ENCODE measurements around the gene FUNDC2. TPM values are rescaled to one million over a fixed set of nuclear protein-coding genes. Genes with fewer than 3 reads are reported as not detected.

FUNDC2 gene
- polyA plus RNA-seq, 1 donor from 2014 or later, result 169 TPM

- Mint-ChIP-seq H3K27me3 (no peaks in the 10 kb centered on the region), H3K4me3 (peak within 1 kb of the TSS; percentile 87 to 97 (median 96)), H3K4me1 (peaks cover 17 to 31% (median 24%) of the 10 kb centered on the region in 3 donors), H3K9me3 (no peaks in the 10 kb centered on the region), H3K27ac (peak within 1 kb of the TSS; percentile 90 to 98 (median 98)), H3K36me3 (peaks cover 4% of the 10 kb centered on the region)
Measured at GRCh38 chrX:155070975-155071693, 44.5 kb downstream of the FUNDC2 start, which contains the start of the genes BRCC3, CMC4 and MTCP1. BRCC3 (plus strand) TSS chrX:155071508; CDS start chrX:155071528, 20 bp downstream. CMC4 (minus strand) TSS chrX:155071136; CDS start chrX:155064023, 7,113 bp downstream. MTCP1 (minus strand) TSS chrX:155071136; CDS start chrX:155066010, 5,126 bp downstream.

GRCh38 chrX:155071694-155072280 lies 45.1 kb downstream of the FUNDC2 start:
- H3K27ac Mint-ChIP-seq, result peak overlapping the region; percentile 88 to 98 (median 98)
- H3K4me1 Mint-ChIP-seq, result peaks cover 17 to 31% (median 24%) of the 10 kb centered on the region in 3 donors
- peaks cover 4% of the 10 kb centered on the region for H3K36me3 Mint-ChIP-seq
- H3K9me3 Mint-ChIP-seq, result no peaks in the 10 kb centered on the region
- peak overlapping the region; percentile 87 to 97 (median 96) for H3K4me3 Mint-ChIP-seq
- no peaks in the 10 kb centered on the region for H3K27me3 Mint-ChIP-seq

- H3K4me3 Mint-ChIP-seq, result no peak overlapping the region
- H3K4me1 Mint-ChIP-seq, result no peaks in the 10 kb centered on the region
- H3K27ac Mint-ChIP-seq, result no peak overlapping the region
- peaks cover 2% of the 10 kb centered on the region for H3K36me3 Mint-ChIP-seq
- no peaks in the 10 kb centered on the region for H3K9me3 Mint-ChIP-seq
- H3K27me3 Mint-ChIP-seq, result no peaks in the 10 kb centered on the region
Measured at GRCh38 chrX:155086202-155086840, 59.7 kb downstream of the FUNDC2 start.

DNA sequence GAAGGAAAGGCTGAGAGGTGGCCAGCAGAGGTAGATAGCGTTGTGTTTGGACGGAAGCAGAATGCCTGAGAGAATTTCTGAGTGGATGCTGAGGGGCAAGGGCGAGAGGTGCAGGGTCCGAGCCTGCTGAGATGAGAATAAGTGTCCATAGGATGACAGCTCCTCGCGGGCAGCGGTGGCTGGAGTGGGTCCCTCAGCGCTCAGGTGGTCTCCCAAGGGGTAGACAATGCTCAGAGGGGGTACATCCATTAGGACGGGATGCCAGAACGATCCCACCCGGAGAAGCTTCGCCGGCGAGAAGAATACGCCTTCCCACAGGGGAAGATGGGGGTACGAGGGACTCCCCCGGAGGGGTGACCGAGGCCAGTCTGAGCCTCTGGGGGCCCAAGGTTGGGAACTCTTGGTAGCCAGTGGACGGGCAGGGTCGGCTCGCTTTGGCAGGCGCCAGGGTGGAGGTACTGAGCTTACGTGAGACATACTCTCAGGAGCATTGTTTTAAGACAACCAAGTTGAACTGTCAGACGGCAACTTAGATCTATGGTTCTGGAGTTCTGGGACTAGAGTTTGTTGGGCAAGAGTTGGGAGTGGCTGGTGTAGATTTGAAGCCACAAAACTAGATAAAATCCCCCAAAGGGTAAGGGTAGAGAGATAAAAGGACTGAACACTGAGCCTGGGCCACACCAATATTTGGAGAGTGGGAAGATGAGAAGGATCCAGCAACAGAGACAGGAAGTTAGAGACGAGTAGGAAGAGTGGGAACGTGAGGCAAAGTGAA lies 60.5 kb downstream of the FUNDC2 start:
- Mint-ChIP-seq H3K27me3 (no peaks in the 10 kb centered on the region), H3K4me3 (no peak overlapping the region), H3K36me3 (peaks cover 2% of the 10 kb centered on the region), H3K9me3 (no peaks in the 10 kb centered on the region), H3K4me1 (no peaks in the 10 kb centered on the region), H3K27ac (peak overlapping the region in 1 of 3 donors; percentile 29)

DNA sequence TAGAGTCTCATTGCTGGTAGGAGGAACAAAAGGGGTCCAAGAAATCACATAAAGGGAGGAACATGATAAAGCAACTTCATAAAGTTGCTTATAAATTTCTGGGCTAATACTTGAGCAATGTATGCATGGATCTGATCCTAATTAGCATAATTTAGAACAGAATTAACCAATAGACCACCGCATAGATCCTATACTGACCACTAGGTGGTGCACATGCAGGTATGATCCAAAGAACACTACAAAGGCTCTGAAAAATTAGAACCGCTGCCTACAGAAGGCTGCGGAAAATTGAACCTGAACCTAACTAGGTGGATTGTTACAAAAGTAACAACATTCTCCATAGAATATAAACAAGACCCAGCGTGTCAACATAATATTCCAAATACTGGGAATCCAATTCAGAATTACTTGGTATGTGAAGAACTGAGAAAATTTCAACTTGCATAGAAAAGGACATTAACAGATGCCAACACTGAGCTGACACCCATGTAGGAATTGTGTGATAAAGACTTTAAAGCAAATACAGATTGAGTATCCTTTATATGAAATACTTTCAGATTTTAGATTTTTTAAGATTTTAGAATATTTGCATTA lies 67.9 kb downstream of the FUNDC2 start:
- peaks cover 0 to 3% (median 0%) of the 10 kb centered on the region in 3 donors for H3K4me1 Mint-ChIP-seq
- H3K9me3 Mint-ChIP-seq, result no peaks in the 10 kb centered on the region
- H3K27me3 Mint-ChIP-seq, result no peaks in the 10 kb centered on the region
- H3K27ac Mint-ChIP-seq, result no peak overlapping the region
- H3K4me3 Mint-ChIP-seq, result no peak overlapping the region
- H3K36me3 Mint-ChIP-seq, result no peaks in the 10 kb centered on the region

DNA sequence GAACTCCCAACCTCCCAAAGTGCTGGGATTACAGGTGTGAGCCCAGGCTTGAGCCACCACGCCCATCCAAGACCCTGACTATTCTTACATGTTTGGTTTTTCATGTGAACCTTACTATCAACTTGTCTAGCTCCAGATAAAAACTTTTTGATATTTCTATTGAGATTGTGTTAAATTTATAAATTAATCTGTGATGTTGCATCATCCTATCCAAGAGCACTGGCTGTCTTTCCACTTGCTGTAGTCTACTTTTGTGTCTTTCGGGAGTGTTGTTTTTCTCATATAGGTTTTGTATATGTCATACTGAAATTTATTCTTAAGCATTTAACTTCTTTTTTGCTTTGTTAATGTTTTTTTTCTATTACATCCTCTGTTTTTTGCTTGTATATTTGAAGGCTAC lies 79.3 kb downstream of the FUNDC2 start:
- no peak overlapping the region for H3K27ac Mint-ChIP-seq
- no peaks in the 10 kb centered on the region for H3K9me3 Mint-ChIP-seq
- peaks cover 0 to 4% (median 0%) of the 10 kb centered on the region in 3 donors for H3K4me1 Mint-ChIP-seq
- H3K36me3 Mint-ChIP-seq, result peaks cover 5% of the 10 kb centered on the region
- H3K27me3 Mint-ChIP-seq, result no peaks in the 10 kb centered on the region
- H3K4me3 Mint-ChIP-seq, result no peak overlapping the region

GRCh38 chrX:155108427-155108826 lies 81.8 kb downstream of the FUNDC2 start:
- Mint-ChIP-seq H3K27me3 (no peaks in the 10 kb centered on the region), H3K27ac (no peak overlapping the region), H3K4me1 (peaks cover 0 to 4% (median 0%) of the 10 kb centered on the region in 3 donors), H3K36me3 (peaks cover 5% of the 10 kb centered on the region), H3K9me3 (no peaks in the 10 kb centered on the region), H3K4me3 (peak overlapping the region in 1 of 4 donors; percentile 6)

Other genes with a start within 250 kb of the FUNDC2 start
- gene MPP1, start 221.4 kb upstream of the FUNDC2 start, polyA plus RNA-seq, result 9.9 TPM
- gene SMIM9, start 192.2 kb upstream of the FUNDC2 start, polyA plus RNA-seq, result not detected
- gene F8A1, start 140.5 kb upstream of the FUNDC2 start, polyA plus RNA-seq, result 29.7 TPM
- 2.7 TPM for gene F8, start 4.1 kb upstream of the FUNDC2 start, polyA plus RNA-seq
- gene CMC4, start 44.3 kb downstream of the FUNDC2 start, polyA plus RNA-seq, result 19.7 TPM
- gene MTCP1, start 44.3 kb downstream of the FUNDC2 start, polyA plus RNA-seq, result 22.6 TPM
- gene BRCC3, start 44.7 kb downstream of the FUNDC2 start, polyA plus RNA-seq, result 23.4 TPM
- gene VBP1, start 189.6 kb downstream of the FUNDC2 start, polyA plus RNA-seq, result 55.7 TPM
- 5.2 TPM for gene RAB39B, start 237.6 kb downstream of the FUNDC2 start, polyA plus RNA-seq

Data from IgD-negative memory B cell (primary cell).